Amniotic epithelial cell (primary cell): ENCODE measurements around the gene MYO1C.
A peak's percentile ranks its signal among the peaks of the same experiment; 100 is the strongest.
"Not testable (repeated sequence)": the region's sequence is repeated elsewhere in the genome, so short reads cannot be mapped to it uniquely, and the experiment has no call there.

Experiments
- DNase-seq: peaks from one replicate; pipeline ENCODE4 v3.0.0-alpha.2; 2010; ENCODE audit warnings: low read depth

Gene MYO1C

GRCh38 chr17:1423456-1424135, 68.9 kb downstream of the MYO1C start:
- peak; percentile 11 for DNase-seq

GRCh38 chr17:1422885-1423284, 69.6 kb downstream of the MYO1C start:
- peak; percentile 98 for DNase-seq

- no peak for DNase-seq
Observed at GRCh38 chr17:1421470-1421869, 71.0 kb downstream of the MYO1C start.

- DNase-seq, result no peak
Observed at GRCh38 chr17:1420981-1421380, 71.5 kb downstream of the MYO1C start.

GRCh38 chr17:1420163-1420562, 72.3 kb downstream of the MYO1C start:
- DNase-seq, result no peak

- DNase-seq, result not testable (repeated sequence)
Observed at GRCh38 chr17:1418476-1418875, 74.0 kb downstream of the MYO1C start.

- no peak for DNase-seq
Observed at GRCh38 chr17:1416414-1416813, 76.1 kb downstream of the MYO1C start.

GRCh38 chr17:1414634-1415033, 77.9 kb downstream of the MYO1C start:
- no peak for DNase-seq
